Right lobe of liver (tissue), 4 donors: ENCODE measurements around the gene DRD2.

Source experiments
- POLR2A ChIP-seq: fragments of 450-650 bp; IDR thresholded peaks from one replicate; pipeline ENCODE4 v1.6.1; 2017; ENCODE audit warnings: antibody characterized with exemption, mild to moderate bottlenecking
- TF ChIP-seq, protein P1 (sequence below), 4 donors: fragments of 200-600 bp in 3 of 4; fragments of 450-650 bp in 1 of 4; IDR thresholded peaks; one replicate each; pipeline versions ENCODE4 v1.5.1 to v1.8.0; 2016 to 2022; ENCODE audit warnings: antibody characterized with exemption in 4 of 4, mild to moderate bottlenecking in 2 of 4
- donor health status: DM: no; HTN: no; CAD: no.
- donor health status: DM: no; HTN: no; CAD: no.
- donor health status: DM: no; HTN: yes; CAD: no.

DNA sequence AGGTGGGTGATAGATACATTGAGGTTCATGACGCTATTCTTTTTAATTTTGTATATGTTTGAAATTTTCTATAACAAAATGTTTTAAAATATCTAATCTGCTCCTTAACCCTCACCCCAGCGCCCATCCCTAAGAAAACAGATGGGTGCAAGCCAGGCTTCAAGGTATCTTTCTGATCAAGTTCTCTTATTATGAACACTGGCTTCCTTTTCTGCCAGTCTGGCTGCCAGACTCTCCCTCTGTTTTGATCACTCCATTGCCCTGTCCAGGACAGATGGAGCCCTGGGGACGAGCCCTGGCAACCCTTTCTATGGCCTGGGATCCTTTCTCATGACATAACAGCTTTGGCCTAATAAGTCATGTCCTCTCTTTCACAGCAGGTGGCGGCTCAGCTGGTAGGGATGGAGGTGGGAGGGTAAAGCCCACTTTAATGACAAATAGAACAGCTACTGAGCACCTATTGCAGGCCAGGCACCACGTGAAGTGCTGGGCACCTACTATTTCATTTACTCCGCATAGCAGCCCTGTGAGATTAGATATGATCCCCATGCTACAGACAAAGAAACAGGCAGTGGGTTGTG lies 38.4 kb downstream of the DRD2 start:
- no peak for TF ChIP-seq POLR2A
- TF ChIP-seq, protein P1, sequence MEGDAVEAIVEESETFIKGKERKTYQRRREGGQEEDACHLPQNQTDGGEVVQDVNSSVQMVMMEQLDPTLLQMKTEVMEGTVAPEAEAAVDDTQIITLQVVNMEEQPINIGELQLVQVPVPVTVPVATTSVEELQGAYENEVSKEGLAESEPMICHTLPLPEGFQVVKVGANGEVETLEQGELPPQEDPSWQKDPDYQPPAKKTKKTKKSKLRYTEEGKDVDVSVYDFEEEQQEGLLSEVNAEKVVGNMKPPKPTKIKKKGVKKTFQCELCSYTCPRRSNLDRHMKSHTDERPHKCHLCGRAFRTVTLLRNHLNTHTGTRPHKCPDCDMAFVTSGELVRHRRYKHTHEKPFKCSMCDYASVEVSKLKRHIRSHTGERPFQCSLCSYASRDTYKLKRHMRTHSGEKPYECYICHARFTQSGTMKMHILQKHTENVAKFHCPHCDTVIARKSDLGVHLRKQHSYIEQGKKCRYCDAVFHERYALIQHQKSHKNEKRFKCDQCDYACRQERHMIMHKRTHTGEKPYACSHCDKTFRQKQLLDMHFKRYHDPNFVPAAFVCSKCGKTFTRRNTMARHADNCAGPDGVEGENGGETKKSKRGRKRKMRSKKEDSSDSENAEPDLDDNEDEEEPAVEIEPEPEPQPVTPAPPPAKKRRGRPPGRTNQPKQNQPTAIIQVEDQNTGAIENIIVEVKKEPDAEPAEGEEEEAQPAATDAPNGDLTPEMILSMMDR (IDR thresholded peaks at IDR 0.05), result no peak
